GM23248 (cell line): ENCODE data around the gene CCDC197. TPM values are rescaled to one million over a fixed set of nuclear protein-coding genes. Genes with fewer than 3 reads are reported as not detected.

Experiments
- DNase-seq: peaks from one replicate; pipeline ENCODE4 v3.0.0-alpha.2; 2015
- H2AFZ ChIP-seq: fragments of 200-600 bp; sonication (generic); 2 replicates; pipeline ENCODE4 v1.6.1; 2016; ENCODE audit warnings: antibody characterized with exemption
- H3F3A ChIP-seq: fragments of 200-600 bp; sonication (generic); 2 replicates; pipeline ENCODE4 v1.6.1; 2016; ENCODE audit warnings: mild to moderate bottlenecking, antibody characterized with exemption, mixed run types; ENCODE audit not compliant: insufficient read depth
- H3K27ac ChIP-seq: fragments of 200-600 bp; sonication (generic); 2 replicates; pipeline ENCODE4 v1.5.1; 2016; ENCODE audit warnings: mild to moderate bottlenecking
- H3K27me3 ChIP-seq: fragments of 200-600 bp; sonication (generic); replicated peaks from 2 replicates; pipeline ENCODE4 v1.6.1; 2016; ENCODE audit warnings: mild to moderate bottlenecking; ENCODE audit not compliant: insufficient read depth
- H3K36me3 ChIP-seq: fragments of 200-600 bp; sonication (generic); 2 replicates; pipeline ENCODE4 v1.6.1; 2016; ENCODE audit warnings: low read depth, mild to moderate bottlenecking
- H3K4me1 ChIP-seq: fragments of 200-600 bp; sonication (generic); 2 replicates; pipeline ENCODE4 v1.6.1; 2016; ENCODE audit warnings: mild to moderate bottlenecking; ENCODE audit not compliant: insufficient read depth
- H3K4me2 ChIP-seq: fragments of 200-600 bp; sonication (generic); one replicate; pipeline ENCODE4 v1.6.1; 2016; ENCODE audit warnings: mild to moderate bottlenecking; ENCODE audit not compliant: unreplicated experiment
- H3K4me3 ChIP-seq: fragments of 200-600 bp; sonication (generic); 2 replicates; pipeline ENCODE4 v1.5.1; 2016; ENCODE audit warnings: mild to moderate bottlenecking
- H3K79me2 ChIP-seq: fragments of 200-600 bp; sonication (generic); 2 replicates; pipeline ENCODE4 v1.6.1; 2016; ENCODE audit warnings: mild to moderate bottlenecking; ENCODE audit not compliant: insufficient read depth
- H3K9ac ChIP-seq: fragments of 200-600 bp; sonication (generic); 2 replicates; pipeline ENCODE4 v1.6.1; 2016; ENCODE audit warnings: mild to moderate bottlenecking
- H3K9me2 ChIP-seq: fragments of 200-600 bp; sonication (generic); 2 replicates; pipeline ENCODE4 v1.6.1; 2016; ENCODE audit warnings: mixed run types, mild to moderate bottlenecking, moderate library complexity; ENCODE audit not compliant: insufficient read depth
- H3K9me3 ChIP-seq: fragments of 200-600 bp; sonication (generic); one replicate; pipeline ENCODE4 v1.6.1; 2017; ENCODE audit warnings: low read depth
- H4K20me1 ChIP-seq: fragments of 200-600 bp; sonication (generic); 2 replicates; pipeline ENCODE4 v1.6.0; 2016; ENCODE audit not compliant: insufficient read depth
- EZH2 ChIP-seq: fragments of 200-600 bp; sonication (generic); IDR thresholded peaks from 2 replicates; pipeline ENCODE4 v1.6.1; 2018; ENCODE audit warnings: antibody characterized with exemption, mild to moderate bottlenecking; ENCODE audit not compliant: insufficient read depth, poor library complexity, severe bottlenecking
- EZH2phosphoT487 ChIP-seq: fragments of 200-600 bp; sonication (generic); IDR thresholded peaks from 2 replicates; pipeline ENCODE4 v1.6.1; 2018; ENCODE audit warnings: antibody characterized with exemption, moderate library complexity, mild to moderate bottlenecking, low read depth; ENCODE audit not compliant: insufficient read depth
- WGBS, 2 experiments: methylation state at CpG; one replicate each; pipeline ENCODE4 v1.1.6; 2015 to 2017; ENCODE audit warnings: low lambda C conversion rate in 2 of 2, low coverage in 1 of 2; ENCODE audit errors: missing lambda C conversion rate in 2 of 2; 5-methylcytosine and 5-hydroxymethylcytosine counted together
- in situ Hi-C: fragments of 300-500 bp; cut with MboI; formaldehyde crosslinking; loops from 2 replicates; pipeline ENCODE4 v1.15.0; 2020
- polyA plus RNA-seq: library from polyadenylated mRNA; unstranded; fragments of >200 nt; fragmentation: Nextera tagmentation; extraction: Ambion mirVana; gene quantifications from 2 replicates; pipeline ENCODE4 v1.2.1, GENCODE V29; 2016
- total RNA-seq: library from RNA; depleted of rRNA; stranded (reverse); fragments of >200 nt; shearing (Covaris generic); gene quantifications from 2 replicates; pipeline ENCODE4 v1.2.3, GENCODE V29; 2014

Gene CCDC197
- total and polyA plus RNA-seq, 2 experiments from 2014 or later = not detected

DNA sequence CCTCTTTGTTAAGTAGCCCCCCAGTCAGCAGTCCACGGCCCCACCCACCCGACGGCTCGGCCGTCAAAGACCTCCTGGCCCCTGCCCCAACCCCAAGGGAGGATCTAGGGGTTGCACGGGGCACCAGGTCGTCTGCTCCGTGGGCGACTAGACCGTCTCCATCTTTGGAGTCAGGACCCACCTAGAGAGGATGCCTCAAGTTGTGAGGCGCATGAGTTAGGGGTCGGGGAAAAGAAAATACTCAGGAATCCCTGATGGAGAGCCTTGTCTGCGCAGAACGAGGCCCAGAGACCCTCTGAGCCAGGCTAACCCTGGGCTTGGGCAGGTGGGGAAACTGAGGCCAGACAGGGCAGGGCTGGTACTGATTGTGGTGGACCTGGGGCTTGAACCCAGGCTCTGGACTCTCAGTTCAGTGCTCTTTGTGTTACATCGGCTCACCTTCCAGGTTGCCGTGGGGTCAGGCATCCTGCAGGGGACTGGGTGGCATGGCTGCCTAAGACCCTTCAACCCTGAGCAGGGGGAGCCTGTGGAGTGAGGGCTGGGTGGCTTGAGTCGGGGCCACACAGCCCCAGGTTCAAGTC, 29.9 kb downstream of the CCDC197 start:
- WGBS, 2 experiments = 45 to 49% methylated on average over 14 to 17 of the region's 17 CpGs
- H4K20me1 ChIP-seq = no peaks in the 10 kb centered on the region
- H3K9me2 ChIP-seq = no peaks in the 10 kb centered on the region
- peak overlapping the region; percentile 75 for H3K4me3 ChIP-seq
- in situ Hi-C loops = no loop called here
- H3K36me3 ChIP-seq = no peaks in the 10 kb centered on the region
- no peaks in the 10 kb centered on the region for H3K27me3 ChIP-seq
- H3K79me2 ChIP-seq = no peaks in the 10 kb centered on the region
- no peak overlapping the region for H3K27ac ChIP-seq
- no peaks in the 10 kb centered on the region for H3K9me3 ChIP-seq
- peak overlapping the region; percentile 86 for H2AFZ ChIP-seq
- no peak for DNase-seq
- H3K4me2 ChIP-seq = peak overlapping the region; percentile 64
- peak overlapping the region; percentile 73 for H3K9ac ChIP-seq
- H3K4me1 ChIP-seq = no peaks in the 10 kb centered on the region
- H3F3A ChIP-seq = no peaks in the 10 kb centered on the region
- TF ChIP-seq EZH2phosphoT487 = no peak

DNA sequence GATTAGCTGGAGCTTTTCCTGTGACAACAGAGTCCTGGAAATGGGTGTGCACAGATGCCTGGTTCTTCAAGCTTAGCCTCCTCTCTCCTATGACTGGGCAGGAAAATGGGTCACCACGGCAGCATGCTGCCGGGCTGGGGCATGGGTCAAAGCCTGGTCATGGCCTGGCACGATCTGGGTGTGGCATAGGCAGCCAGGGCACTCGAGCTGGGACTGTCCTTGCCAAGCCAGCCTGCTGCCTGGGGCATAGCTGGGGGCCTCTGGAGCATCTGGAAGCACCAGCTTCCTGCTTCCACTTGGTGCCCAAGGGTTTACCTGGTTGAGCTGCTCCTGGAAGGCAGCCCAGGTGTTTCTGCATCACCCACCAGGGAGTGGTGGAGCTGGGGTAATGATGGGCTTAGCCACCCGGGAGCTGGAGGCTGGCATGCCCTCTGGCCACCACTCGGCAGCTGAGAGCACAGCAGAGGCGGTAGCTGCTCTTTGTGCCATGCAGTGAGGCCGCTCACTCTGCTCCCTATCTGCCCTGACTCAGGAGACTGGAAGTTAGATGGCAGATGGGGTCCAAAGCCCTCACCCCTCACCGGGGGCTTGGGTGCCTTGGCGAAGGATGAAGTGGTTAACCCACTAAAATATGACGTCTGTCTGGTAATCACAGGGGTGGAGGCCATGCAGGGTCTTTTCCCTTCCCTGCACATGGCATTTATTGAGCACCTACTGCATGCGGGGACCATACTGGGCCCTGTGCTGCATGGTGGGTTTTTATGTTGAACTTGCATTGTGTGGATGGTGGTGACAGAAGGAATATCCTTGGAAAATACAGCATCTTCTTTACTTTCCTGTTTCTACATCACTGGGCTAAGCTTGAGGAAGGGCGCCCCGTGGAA, 30.7 kb downstream of the CCDC197 start:
- H3K4me2 ChIP-seq = no peak overlapping the region

DNA sequence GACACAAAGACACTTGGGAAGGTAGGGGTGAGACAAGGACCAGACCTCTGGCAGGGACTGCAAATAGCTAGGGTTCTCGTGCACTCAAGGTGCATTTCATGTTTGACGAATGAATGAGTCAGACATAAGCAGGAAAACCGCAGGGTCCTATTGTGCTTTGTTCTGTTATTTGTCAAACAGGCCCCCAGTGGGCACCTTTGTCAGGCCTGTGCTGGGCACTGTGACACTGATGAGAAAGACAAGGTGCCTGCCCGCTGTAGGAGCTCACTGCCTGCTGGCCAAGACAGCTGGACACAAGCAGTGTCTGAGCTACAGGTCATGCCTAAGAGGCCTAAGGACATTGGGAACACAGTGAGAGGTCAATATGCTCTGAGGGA, 31.3 kb downstream of the CCDC197 start:
- in situ Hi-C loops = no loop called here
- no peak overlapping the region for H3K9ac ChIP-seq
- no peak for DNase-seq

More for the DNA sequence above, 30.7 kb downstream of the CCDC197 start:
- WGBS, 2 experiments = 87 to 90% methylated on average over 14 of the region's 14 CpGs
- in situ Hi-C loops = no loop called here
- Histone ChIP-seq H3F3A (no peaks in the 10 kb centered on the region), H3K9ac (no peak overlapping the region), H3K4me3 (no peak overlapping the region), H3K36me3 (no peaks in the 10 kb centered on the region), H3K27ac (no peak overlapping the region), H3K79me2 (no peaks in the 10 kb centered on the region), H3K27me3 (no peaks in the 10 kb centered on the region), H3K9me2 (no peaks in the 10 kb centered on the region), H3K9me3 (no peaks in the 10 kb centered on the region), H2AFZ (no peak overlapping the region), H3K4me1 (no peaks in the 10 kb centered on the region), H4K20me1 (no peaks in the 10 kb centered on the region)
- TF ChIP-seq EZH2 (no peak), EZH2phosphoT487 (no peak)
- DNase-seq = peak; percentile 16

DNA sequence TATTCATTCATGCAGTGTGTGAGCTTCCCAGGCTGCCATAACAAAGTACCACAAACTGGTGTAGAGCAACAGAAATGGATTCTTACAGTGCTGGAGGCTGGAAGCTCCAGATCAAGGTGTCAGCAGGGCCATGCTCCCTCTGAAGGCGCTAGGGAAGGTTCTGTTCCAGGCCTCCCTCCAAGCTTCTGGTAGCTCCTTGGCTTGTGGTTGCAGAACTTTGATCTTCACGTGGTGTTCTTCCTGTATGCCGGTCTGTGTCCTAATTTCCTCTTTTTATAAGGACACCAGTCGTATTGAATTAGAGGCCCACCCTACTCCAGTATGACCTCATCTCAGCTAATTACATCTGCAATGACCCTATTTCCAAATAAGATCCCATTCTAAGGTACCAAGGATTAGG, 32.2 kb downstream of the CCDC197 start:
- Histone ChIP-seq H4K20me1 (no peaks in the 10 kb centered on the region), H3K79me2 (no peaks in the 10 kb centered on the region), H3K9me3 (no peaks in the 10 kb centered on the region), H3K27ac (no peak overlapping the region), H2AFZ (no peak overlapping the region), H3K4me2 (no peak overlapping the region), H3K9me2 (no peaks in the 10 kb centered on the region), H3K27me3 (no peaks in the 10 kb centered on the region), H3K36me3 (no peaks in the 10 kb centered on the region), H3K4me3 (no peak overlapping the region), H3K4me1 (no peaks in the 10 kb centered on the region), H3K9ac (no peak overlapping the region), H3F3A (no peaks in the 10 kb centered on the region)
- TF ChIP-seq EZH2phosphoT487 (no peak), EZH2 (no peak)
- in situ Hi-C loops = no loop called here
- WGBS, 2 experiments = 52 to 53% methylated on average over 4 of the region's 4 CpGs
- DNase-seq = no peak

More for the DNA sequence above, 31.3 kb downstream of the CCDC197 start:
- H3K27me3 ChIP-seq = no peaks in the 10 kb centered on the region
- H3K4me3 ChIP-seq = no peak overlapping the region
- H3K36me3 ChIP-seq = no peaks in the 10 kb centered on the region
- no peaks in the 10 kb centered on the region for H3K4me1 ChIP-seq
- H4K20me1 ChIP-seq = no peaks in the 10 kb centered on the region
- no peaks in the 10 kb centered on the region for H3K9me3 ChIP-seq
- no peak overlapping the region for H3K4me2 ChIP-seq
- 96 to 97% methylated on average over 4 of the region's 4 CpGs for whole genome bisulfite sequencing, 2 experiments
- no peaks in the 10 kb centered on the region for H3K9me2 ChIP-seq
- H3K79me2 ChIP-seq = no peaks in the 10 kb centered on the region
- H3F3A ChIP-seq = no peaks in the 10 kb centered on the region
- H3K27ac ChIP-seq = no peak overlapping the region
- TF ChIP-seq EZH2phosphoT487 (no peak), EZH2 (no peak)
- no peak overlapping the region for H2AFZ ChIP-seq
